SK-N-SH (cell line): ENCODE measurements around the gene CTNNA3.

ENCODE experiments used
- CHD2 ChIP-seq: fragments of 150-350 bp; IDR thresholded peaks from 2 replicates; pipeline ENCODE4 v1.6.1; 2018; ENCODE audit warnings: low read length; ENCODE audit not compliant: partially characterized antibody
- CTCF ChIP-seq: fragments of 200-600 bp; sonication (generic); IDR thresholded peaks from 2 replicates; pipeline ENCODE4 v1.6.1; 2017; ENCODE audit warnings: antibody characterized with exemption, mild to moderate bottlenecking, moderate library complexity
- EP300 ChIP-seq, 2 experiments: IDR thresholded peaks; 2 replicates each; pipeline versions ENCODE4 v1.4.0 to v1.6.1; 2012; ENCODE audit warnings: borderline replicate concordance in 1 of 2, low read depth in 1 of 2, low read length in 1 of 2
- RAD21 ChIP-seq: IDR thresholded peaks from 2 replicates; pipeline ENCODE4 v1.6.1; 2012; ENCODE audit warnings: mild to moderate bottlenecking, low read length
- SMC3 ChIP-seq: IDR thresholded peaks from 2 replicates; pipeline ENCODE4 v1.6.1; 2012; ENCODE audit warnings: low read depth, low read length, improper control_type of control experiment
- TAF1 ChIP-seq: IDR thresholded peaks from 2 replicates; pipeline ENCODE4 v1.6.1; 2012; ENCODE audit warnings: low read depth, mild to moderate bottlenecking, low read length, moderate library complexity, borderline replicate concordance
- YY1 ChIP-seq: IDR thresholded peaks from 2 replicates; pipeline ENCODE4 v1.4.0; 2012; ENCODE audit warnings: low read depth, mild to moderate bottlenecking

GRCh38 chr10:66822801-66823200 lies 873.2 kb downstream of the CTNNA3 start:
- TF ChIP-seq EP300 (IDR thresholded peaks at IDR 0.05; ENCODE audit: borderline replicate concordance in 1 of 2, low read depth in 1 of 2, low read length in 1 of 2) (no peak), CTCF (no peak), TAF1 (no peak), YY1 (no peak), SMC3 (no peak), CHD2 (no peak), RAD21 (no peak)
